T-helper 2 cell treated with Interferon-gamma antibody and Interleukin-4, amounts not matched to agents 100 ng/mL and 5 ng/mL, for 36 hours (primary cell): Measurements from ENCODE around the gene HYAL3. TPM values are rescaled to one million over a fixed set of nuclear protein-coding genes. Genes with fewer than 3 reads are reported as not detected.
"Not testable (repeated sequence)": the region's sequence is repeated elsewhere in the genome, so short reads cannot be mapped to it uniquely, and the experiment has no call there.

ENCODE experiments used
- intact Hi-C: fragments of 100-400 bp; cut with micrococcal nuclease; formaldehyde crosslinking; loops from one replicate; pipeline ENCODE4 v1.15.1; 2023
- total RNA-seq: library from RNA; stranded (reverse); gene quantifications from 2 replicates; pipeline ENCODE4 v1.2.3, GENCODE V29; 2022

HYAL3 gene
- total RNA-seq, 1 donor from 2014 or later, result 13.6 TPM

DNA sequence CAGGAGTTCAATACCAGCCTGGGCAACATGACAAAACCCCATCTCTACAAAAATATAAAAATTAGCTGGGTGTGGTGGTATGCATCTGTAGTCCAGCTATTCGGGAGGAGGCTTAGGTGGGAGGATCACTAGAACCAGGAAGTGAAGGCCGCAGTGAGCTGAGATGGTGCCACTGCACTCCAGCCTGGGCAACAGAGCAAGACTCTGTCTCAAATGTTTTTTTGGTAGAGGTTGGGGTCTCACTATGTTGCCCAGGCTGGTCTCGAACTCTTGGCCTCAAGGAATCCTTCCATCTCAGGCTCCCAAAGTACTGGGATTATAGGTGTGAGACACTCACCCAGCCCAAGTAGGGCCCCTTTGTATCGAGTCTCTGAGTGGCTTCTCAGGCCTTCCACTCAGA is 5.1 kb downstream of the HYAL3 start:
- intact Hi-C loops, result no loop called here

DNA sequence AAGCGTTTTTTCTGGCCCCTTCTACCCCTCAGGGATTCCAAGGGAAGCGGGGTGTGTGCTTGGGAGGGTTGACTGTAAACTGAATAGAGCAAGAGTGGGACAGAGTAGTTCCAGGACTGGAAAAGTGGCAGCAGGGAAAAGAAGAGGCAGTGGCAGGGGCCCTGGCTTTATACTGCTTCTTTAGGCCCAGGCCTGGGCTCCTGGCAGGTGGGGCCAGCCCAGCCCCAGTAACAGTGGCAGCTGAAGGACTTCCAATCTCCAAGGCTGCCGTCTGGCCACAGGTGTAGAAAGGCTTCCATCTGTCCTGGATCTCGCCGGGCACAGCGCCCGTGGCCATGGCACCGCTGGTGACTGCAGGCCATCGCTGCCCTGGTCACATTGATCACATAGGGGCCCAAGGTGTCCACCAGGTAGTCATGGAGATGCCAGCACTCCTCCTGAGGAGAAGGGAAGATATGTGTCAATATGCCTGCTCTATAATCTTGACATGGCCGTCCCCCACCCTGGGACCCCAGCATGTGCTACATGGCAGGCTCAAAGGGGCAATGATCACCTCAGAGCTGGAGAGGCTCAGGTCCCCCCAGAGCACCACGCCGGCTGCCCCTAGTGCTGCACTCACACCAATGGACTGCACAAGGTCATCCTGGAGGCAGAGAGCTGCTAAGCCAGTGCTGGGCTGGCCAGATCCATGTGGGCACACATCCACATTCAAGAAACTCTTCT is 6.0 kb downstream of the HYAL3 start:
- intact Hi-C loops, result no loop called here

DNA sequence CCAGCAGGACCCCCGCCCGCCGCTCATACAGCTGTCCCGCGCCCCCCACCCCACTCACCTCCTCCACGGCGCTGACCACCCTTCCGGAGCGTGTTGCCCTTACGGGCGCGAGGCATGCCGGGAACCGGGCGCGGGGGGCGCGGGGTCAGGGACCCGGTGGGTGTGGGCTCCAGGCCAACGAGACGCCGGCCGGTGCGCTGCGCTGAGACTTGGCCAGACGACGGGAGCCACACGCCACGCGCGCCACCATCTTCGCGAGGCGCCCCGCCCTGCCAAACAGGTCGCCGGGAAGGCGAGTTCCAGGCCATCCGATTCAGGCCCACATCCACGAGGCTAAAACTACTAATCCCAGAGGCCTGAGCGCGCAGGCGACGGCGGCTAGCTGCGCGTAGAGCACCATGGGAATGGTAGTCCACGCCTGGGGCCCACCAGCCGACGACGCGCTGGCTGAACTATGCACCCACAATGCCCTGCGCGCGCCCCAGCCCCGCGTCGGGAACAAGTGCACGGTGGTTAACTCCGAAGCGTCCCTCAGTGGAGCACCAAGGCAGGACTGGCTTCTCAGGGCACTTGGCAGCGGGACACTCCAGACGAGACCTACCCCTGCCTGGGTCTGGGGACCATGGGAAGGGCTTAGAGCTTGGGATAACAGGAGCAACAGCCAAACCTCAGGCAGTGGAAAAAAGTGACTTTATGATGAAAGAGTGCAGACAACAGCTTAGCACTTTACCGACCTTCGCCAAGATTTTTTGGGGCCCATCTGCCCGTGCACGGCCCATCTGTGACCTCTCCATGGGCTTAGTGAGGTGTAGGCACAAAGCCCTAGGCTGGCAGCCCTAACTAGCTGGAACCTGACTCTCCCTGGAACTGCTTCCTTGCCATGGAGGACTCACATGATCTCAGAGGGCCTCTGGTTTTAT is 6.8 kb downstream of the HYAL3 start, which contains the start of gene IFRD2:
TSS of gene IFRD2 (minus strand) at position 271 of the 920 bp plus-strand sequence. CDS start at position 116, 155 bp downstream.
- intact Hi-C loops, result loop anchor here (1.0 kb wide), 4 partner anchors 29 to 822 kb away; partner anchors contain the start of genes CYB561D2, DAG1 and NPRL2

DNA sequence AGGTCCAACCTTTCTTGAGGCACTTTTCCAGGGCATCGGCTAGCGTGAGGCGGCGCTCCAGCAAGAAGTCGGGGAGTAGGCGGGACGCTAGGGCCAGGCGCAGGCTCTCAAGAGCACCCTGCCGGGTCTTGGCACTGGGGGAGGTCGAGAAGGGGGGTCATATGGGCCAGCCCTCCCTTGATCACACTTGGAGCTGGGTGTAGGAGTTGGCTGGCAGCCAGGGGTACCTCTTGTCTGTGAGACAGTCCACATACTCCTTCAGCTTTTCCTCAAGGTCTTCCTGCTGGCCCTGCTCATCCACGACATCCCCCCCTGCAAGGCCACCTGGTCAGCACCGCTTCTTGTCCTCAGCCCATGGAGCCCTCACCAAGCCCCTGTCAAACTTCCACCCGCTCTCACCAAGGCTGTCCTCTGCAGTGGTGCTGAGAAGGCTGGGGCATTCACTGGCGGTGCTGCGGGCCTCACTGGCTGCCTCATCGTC is 9.0 kb downstream of the HYAL3 start:
- intact Hi-C loops, result no loop called here

DNA sequence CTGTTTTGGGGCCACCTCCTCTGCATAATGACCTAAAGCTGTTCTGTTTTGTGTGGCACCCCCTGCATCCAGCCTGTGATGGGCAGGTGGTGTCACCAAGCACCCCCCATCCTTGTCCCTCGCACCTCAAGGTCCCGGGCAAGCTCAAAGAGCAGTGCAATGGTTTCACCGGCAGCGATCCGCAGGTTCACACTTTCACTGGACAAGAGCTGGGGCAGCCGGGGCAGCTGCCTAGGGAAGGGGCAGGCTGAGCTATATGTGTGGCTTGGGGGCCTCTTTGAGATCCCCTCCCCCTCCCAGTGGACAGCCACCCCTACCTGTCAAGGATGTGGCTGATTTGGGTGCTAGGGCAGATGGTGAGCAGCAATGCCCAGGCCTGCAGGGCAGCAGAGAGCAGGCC is 10.1 kb downstream of the HYAL3 start:
- intact Hi-C loops, result no loop called here

DNA sequence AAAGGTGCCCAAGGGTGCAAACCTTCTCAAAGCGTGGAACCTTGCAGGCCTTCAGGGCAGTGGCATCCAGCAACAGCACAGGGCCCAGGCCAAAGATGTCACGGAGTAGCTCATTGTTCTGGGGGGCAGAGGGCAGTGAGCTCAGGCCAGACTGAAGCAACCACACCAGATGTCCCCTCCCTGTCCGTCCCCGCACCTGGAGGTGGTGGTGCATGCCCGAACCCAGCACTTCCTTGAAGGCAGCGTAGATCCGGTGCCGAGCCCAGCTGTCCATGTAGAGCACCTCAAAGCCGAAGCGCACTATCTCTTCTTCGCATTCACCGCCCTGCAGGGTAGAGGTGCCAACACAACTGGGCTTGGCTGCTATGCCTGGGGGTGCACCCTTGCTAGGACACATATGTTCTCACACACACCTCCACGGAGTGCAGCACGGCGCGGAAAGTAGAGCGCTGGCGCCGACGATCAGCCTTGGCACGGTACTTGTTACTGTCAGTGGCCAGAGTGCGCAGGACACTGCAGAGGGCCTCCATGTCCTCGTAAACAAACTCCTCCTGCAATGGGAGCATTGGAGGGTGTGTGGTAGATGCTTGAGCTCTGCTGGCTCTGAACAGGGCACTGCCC is 10.7 kb downstream of the HYAL3 start:
- intact Hi-C loops, result no loop called here

DNA sequence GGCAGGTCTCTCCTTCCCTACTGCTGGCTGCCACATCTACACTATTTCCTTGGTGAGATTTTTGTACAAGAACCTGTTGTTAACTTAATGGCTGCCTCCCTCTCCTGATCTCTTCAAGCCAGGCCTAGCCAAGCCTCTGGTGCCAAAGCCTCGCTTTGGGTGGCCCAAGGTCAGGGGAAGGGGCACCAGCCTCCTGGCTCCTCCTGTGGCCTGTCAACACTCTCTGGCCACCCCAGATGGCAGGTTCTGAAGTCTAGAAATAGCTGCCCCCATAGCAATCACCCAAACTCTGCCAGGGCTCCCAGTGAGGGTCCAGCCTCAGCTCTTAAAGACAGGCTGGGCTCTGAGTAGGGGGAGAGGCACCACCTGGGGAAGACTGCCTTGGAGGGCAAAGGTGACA is 11.9 kb downstream of the HYAL3 start:
- intact Hi-C loops, result no loop called here

DNA sequence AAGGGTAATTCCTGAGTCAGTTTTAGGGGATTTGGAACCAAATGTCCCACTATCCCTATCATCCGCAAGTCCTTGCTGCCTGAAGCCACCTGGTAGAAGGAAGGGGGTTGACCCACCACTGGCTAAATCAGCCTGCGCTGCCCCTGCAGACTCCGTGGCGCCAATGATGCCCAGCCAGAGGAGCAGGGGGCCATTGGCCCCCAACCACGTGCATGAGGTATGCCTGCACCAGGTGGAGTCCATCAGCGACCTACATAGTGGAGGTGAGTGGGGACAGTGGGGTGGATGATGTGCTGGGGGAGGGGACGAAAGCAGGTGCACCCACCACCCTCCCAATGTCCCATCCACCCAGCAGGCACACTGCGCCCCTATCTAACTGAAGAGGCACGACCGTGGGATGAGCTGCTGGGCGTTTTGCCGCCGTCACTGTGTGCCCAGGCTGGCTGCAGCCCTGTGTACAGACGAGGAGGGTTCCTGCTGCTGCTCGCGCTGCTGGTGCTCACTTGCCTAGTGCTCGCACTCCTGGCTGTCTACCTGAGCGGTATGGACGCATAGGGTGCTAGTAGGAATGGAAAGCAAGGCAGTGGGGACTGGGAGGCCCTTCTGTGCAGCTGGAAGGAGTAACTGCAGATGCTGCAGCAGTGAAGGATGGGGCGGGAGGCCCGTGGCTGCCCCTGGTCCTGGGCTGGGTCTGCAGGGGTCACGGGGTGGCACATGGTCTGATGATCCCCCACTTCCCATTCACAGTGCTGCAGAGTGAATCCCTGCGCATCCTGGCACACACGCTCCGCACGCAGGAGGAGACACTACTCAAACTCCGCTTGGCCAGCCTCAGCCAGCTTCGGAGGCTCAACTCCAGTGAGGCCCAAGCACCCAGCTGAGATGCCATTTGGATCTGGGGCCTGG is 12.6 kb downstream of the HYAL3 start:
- intact Hi-C loops, result no loop called here

DNA sequence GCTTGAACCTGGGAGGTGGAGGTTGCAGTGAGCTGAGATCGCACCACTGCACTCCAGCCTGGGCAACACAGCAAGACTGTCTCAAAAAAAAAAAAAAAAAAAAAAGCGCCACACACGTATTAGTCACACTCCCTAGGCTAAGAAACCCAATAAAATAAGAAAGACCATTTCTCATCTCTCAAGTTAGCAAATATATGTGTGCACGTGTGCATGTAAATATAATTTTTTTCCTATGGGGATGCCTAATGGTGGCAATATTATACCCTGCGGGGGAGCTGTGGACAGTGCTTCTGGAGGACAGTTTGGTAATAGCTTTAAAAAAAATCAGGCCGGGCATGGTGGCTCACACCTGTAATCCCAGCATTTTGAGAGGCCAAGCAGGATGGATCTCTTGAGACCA is 15.1 kb downstream of the HYAL3 start:
- intact Hi-C loops, result not testable (repeated sequence)

DNA sequence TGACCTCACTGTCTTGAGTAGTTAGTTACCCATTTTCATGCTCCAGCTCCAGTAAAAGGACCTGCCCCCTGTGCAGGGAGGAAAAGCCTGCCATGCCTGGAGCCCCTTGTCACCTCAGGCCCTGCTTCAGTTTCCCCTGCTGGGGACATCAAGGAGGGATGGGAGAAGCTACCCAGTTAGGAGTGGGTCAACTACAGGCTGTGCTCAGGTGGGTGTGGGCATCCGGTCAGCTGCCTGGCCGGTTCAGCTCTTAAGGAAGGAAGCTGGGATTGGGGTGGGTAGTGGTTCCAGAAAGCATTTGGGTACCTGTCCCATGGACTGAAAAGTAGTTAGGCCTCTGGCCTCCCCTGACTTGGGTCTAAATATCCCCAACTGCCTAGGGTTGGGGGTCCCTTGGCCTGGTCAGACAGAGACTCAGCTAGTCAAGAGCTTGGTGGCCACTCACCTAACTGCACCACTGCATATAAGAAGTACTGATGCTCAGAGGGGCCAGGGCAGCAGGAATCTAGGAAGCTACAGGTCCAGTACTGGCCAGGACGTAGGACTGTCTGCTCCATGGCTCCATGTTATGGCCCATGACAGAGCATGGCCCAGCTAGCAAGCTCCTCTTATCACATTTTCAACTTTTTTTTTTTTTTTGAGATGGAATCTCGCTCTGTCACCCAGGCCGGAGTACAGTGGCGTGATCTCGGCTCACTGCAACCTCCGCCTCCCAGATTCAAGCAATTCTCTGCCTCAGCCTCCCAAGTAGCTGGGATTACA is 19.8 kb downstream of the HYAL3 start:
- intact Hi-C loops, result no loop called here

DNA sequence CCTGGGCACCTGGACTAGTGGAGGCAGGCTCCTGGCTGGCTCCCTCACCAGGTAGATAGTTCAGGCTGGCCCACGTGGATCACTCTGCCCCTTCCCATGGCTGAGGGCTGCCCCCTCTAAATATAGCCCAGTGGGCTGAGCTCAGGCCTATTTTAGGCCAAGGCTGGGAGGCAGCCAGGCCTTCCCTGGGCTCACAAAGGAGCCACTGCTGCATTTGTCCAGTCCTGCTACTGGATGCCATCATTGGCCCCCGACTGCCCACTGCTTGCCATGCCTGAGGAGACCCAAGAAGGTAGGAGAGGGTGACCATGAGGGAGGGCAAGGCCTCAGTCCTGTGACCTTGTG is 20.4 kb downstream of the HYAL3 start, which contains the start of gene LSMEM2:
TSS of gene LSMEM2 (plus strand) at position 208 of the 345 bp plus-strand sequence. CDS start at position 235, 27 bp downstream.
- intact Hi-C loops, result no loop called here

DNA sequence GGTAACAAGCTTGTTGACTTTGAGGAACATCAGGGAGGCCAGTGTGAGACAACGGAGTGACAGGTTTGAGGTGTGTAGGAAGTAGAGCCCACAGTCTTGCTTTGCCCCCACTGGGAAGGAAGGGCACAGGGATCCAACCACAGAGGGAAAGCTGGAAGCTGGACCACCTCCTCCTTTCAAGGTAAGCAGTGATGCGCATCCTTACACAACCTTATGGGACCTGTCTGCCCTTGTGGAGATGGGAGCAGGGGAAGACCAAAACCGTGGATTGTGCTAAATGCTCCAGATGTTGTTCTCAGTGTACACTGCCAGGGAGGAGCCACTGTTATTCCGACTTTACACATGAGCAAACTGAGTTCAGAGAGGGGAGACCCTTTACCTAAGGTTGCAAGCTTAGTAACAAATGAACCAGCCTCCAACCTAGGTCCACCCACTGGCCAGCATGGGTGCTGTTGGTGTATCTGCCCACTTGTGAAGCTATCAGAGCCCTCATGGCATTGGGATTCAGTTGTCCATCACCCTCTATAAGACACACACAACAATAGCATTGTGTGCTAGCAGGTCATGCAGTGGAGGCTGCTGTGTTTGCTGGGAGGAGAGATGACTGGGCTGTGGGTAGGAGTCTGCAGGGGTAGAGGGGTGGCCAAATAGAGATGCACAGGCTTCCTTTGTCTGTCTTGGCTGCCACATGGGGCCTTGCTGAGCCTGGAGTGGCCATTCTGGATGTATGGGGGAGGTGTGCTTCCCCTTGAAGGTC is 20.9 kb downstream of the HYAL3 start:
- intact Hi-C loops, result no loop called here

DNA sequence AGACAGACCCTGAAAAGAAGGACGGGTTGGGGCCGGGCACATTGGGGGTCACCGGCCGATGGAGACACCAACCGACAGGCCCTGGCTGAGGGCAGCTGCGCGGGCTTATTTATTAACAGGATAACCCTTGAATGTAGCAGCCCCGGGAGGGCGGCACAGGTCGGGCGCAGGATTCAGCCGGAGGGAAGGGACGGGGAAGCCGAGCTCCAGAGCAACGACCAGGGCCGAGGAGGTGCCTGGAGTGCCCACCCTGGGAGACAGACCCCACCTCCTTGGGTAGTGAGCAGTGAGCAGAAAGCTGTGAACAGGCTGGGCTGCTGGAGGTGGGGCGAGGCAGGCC is 22.5 kb downstream of the HYAL3 start:
- intact Hi-C loops, result no loop called here

DNA sequence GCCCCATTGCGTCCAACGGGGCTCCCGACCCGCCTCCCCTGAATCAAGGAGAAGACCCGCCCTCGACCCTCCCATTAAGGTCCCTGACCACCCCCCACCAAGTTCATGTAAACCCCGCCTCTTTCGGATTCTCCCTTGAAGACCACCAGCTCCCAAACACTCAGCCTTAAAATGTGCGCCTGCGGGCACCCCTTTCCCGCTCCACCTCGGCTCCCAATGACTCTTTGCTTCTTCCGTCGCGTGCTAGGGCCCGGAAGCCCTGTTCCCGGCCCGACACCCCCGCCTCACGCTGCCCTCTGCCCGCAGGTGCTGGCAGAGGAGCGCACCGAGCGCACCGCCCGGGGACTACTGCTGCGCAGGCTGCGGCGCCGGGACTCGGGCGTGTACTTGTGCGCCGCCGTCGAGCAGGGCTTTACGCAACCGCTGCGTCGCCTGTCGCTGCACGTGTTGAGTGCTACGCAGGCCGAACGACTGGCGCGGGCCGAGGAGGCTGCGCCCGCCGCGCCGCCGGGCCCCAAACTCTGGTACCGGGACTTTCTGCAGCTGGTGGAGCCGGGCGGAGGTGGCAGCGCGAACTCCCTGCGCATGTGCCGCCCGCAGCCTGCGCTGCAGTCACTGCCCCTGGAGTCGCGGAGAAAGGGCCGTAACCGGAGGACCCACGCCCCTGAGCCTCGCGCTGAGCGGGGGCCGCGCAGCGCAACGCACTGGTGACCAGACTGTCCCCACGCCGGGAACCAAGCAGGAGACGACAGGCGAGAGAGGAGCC is 23.0 kb downstream of the HYAL3 start:
- intact Hi-C loops, result no loop called here

DNA sequence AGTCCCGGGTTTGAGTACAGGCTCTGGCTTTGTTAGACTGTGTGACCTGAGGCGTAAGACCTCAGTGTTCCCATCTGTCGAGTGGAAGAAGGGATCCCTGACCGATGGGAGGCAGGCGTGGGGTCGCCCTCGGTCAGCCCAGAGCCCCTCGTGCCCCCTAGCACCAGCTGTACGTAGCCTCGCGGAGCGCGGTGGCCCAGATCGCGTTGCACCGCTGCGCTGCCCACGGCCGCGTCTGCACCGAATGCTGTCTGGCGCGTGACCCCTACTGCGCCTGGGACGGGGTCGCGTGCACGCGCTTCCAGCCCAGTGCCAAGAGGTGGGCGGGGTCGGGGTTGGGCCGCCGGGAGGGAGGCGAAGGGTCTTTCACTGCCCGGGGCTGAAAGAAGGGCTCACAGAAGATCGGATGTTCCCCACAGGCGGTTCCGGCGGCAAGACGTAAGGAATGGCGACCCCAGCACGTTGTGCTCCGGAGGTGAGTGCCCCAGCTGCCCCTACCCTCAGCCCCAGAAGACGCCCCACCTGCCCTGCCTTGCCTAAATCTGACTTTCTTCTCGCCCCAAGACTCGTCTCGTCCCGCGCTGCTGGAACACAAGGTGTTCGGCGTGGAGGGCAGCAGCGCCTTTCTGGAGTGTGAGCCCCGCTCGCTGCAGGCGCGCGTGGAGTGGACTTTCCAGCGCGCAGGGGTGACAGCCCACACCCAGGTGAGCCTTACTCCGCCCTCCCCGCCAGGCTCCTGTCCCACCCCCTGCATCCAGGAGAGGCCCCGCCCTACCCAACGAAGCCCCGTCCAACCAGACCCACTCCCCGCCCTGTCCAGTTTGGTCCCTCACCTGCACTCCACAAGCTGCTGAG is 23.8 kb downstream of the HYAL3 start:
- intact Hi-C loops, result no loop called here

DNA sequence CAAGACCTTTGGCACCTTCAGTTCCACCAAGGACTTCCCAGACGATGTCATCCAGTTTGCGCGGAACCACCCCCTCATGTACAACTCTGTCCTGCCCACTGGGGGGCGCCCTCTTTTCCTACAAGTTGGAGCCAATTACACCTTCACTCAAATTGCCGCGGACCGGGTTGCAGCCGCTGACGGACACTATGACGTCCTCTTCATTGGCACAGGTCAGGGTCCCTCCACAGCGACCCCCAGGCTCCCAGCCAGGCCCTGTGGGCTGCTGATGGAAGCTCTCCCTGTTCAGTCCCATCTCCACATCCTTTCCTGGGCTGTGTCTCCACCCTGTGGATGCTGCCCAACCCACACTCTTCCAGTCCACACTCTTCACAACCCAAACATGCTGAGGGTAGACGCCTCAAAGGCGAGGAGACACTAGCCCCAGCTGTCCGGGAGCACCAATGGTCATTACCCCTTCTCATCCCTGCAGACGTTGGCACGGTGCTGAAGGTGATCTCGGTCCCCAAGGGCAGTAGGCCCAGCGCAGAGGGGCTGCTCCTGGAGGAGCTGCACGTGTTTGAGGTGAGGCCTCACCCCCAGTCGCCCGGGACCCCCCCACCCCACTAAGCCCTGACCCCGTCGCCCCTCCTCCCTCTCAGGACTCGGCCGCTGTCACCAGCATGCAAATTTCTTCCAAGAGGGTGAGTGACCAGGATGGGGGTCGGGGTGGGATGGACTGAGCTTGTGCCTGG is 24.7 kb downstream of the HYAL3 start:
- intact Hi-C loops, result loop anchor here (1.0 kb wide), 1 partner anchor 50 kb away; no protein-coding TSS in a partner anchor

DNA sequence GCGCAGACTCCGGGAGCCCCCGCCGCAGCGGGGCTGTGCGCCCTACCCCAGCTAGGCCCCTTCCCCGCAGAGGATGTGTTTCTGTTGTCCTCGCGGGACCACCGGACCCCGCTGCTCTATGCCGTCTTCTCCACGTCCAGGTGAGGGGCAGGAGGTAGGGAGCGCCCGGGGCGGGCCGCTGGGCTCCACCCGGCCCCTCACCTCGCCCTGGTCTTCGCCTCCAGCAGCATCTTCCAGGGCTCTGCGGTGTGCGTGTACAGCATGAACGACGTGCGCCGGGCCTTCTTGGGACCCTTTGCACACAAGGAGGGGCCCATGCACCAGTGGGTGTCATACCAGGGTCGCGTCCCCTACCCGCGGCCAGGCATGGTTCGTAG is 25.5 kb downstream of the HYAL3 start:
- intact Hi-C loops, result loop anchor here (1.0 kb wide), 6 partner anchors 13 to 152 kb away; no protein-coding TSS in a partner anchor
